ENCODE results near the gene PIP4K2C.

DNA sequence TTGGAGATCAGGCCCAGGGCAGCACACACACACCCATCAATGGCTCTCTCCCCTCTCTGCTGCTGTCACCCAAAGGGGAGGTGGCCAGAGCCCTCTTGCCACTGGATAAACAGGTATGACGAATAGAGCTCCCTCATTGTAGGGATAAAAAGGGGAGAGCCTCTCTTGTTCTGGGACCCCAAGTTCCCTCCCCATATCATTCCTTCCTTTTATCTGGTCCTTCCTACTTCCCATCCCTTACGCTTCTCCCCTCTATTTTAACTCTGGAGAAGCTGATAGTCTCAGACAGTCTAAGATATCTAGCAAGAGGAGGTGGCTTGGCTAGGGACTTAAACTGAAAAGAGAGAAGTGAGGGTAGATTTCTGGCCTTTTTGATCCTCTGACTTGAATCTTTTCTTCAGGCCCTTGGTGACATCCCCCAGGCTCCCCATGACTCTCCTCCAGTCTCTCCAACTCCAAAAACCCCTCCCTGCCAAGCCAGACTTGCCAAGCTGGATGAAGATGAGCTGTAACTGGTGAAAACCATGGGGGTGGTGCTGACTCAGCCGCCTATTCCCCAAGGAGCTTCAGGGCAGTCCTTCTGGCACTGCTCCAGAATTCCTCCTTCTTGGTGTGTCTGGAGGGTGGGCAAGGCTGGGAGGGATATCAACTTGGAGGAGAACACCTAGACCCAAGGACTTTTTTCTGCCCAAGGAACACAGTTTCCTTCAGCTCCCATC lies 25.6 kb downstream of the PIP4K2C start:
- TF ChIP-seq GATA2 (IDR thresholded peaks at IDR 0.05; ENCODE audit: low read depth, low read length) (no peak), GATA3 (IDR thresholded peaks at IDR 0.05; ENCODE audit: low read depth, low read length) (no peak)

Measured in SH-SY5Y (cell line).